Fibroblast of mammary gland (primary cell): ENCODE measurements around the gene RELN.
"Not testable (repeated sequence)": the region's sequence is repeated elsewhere in the genome, so short reads cannot be mapped to it uniquely, and the experiment has no call there.

ENCODE experiments used
- DNase-seq: peaks from one replicate; pipeline ENCODE4 v3.0.0-alpha.2; 2010; ENCODE audit warnings: low read depth
- H3K4me3 ChIP-seq: 2 replicates; pipeline ENCODE4 v1.5.1; 2011; ENCODE audit warnings: low read depth, mild to moderate bottlenecking, low read length, moderate library complexity; ENCODE audit not compliant: control insufficient read depth
- TF ChIP-seq, protein P1 (sequence below): conservative IDR thresholded peaks from 2 replicates; pipeline ENCODE4 v1.5.1; 2011; ENCODE audit warnings: low read depth, low read length, inconsistent platforms; ENCODE audit not compliant: control insufficient read depth, insufficient read depth

RELN gene

GRCh38 chr7:103521937-103522336, 467.5 kb downstream of the RELN start:
- H3K4me3 ChIP-seq: no peak overlapping the region
- no peak for DNase-seq
- TF ChIP-seq, protein P1, sequence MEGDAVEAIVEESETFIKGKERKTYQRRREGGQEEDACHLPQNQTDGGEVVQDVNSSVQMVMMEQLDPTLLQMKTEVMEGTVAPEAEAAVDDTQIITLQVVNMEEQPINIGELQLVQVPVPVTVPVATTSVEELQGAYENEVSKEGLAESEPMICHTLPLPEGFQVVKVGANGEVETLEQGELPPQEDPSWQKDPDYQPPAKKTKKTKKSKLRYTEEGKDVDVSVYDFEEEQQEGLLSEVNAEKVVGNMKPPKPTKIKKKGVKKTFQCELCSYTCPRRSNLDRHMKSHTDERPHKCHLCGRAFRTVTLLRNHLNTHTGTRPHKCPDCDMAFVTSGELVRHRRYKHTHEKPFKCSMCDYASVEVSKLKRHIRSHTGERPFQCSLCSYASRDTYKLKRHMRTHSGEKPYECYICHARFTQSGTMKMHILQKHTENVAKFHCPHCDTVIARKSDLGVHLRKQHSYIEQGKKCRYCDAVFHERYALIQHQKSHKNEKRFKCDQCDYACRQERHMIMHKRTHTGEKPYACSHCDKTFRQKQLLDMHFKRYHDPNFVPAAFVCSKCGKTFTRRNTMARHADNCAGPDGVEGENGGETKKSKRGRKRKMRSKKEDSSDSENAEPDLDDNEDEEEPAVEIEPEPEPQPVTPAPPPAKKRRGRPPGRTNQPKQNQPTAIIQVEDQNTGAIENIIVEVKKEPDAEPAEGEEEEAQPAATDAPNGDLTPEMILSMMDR: no peak

DNA sequence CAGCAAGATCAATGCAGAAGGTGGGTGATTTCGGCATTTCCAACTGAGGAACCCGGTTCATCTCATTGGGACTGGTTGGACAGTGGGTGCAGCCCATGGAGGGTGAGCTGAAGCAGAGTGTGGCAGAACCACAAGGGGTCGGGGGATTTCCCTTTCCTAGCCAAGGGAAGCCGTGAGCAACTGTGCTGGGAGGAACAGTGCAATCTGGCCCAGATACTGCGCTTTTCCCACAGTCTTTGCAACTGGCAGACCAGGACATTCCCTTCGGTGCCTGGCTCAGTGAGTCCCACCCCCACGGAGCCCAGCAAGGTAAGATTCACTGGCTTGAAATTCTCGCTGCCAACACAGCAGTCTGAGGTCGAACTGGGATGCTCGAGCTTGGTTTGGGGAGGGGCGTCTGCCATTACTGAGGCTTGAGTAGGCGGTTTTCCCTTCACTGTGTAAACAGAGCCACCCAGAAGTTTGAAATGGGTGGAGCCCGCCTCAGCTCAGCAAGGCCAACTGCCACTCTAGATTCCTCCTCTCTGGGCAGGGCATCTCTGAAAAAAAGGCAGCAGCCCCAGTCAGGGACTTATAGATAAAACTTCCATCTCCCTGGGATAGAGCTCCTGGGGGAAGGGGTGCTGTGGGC, 484.8 kb downstream of the RELN start:
- TF ChIP-seq, protein P1: no peak
- no peak overlapping the region for H3K4me3 ChIP-seq
- no peak for DNase-seq

- DNase-seq: no peak
- H3K4me3 ChIP-seq: no peak overlapping the region
- TF ChIP-seq, protein P1: no peak
These were observed 488.3 kb downstream of the RELN start for GRCh38 chr7:103501206-103501605.

DNA sequence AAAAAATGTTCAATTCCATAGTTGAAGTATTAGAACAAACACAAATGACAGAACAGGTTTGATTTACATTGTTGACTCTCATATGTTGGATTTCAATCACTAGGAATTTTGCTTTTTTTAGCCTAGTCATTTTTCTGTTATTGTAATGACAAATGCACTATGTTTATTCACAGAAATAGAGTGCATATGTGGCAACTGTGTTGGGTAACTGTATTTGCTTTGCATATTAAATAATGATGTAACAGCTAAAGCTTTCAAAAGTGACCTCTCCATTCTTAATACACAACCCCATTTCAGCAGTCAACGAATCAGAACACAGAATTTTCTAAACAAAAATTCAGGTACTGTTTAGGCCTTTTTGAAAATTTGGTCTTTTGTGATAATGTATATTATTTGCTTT, 489.5 kb downstream of the RELN start:
- TF ChIP-seq, protein P1: no peak
- no peak overlapping the region for H3K4me3 ChIP-seq
- DNase-seq: peak; percentile 34

DNA sequence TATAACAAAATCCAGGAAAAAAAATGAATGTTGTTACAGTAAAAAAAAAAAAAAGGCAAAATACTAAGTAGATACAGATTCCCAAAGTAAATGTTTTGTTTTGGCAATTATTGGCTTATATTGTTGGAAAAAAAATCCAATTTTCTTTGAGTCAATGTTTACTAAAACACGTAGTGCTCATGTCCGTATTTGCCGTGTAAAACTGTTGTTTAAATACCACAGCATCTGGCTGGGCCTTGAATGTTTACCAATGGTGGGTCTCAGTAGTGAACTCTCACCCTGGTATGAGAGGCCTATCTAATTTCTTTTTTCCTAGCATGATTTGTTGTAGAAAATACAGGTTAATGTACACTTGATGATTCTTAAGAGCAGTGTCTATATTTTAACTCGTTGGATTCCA, 502.0 kb downstream of the RELN start:
- no peak overlapping the region for H3K4me3 ChIP-seq
- no peak for DNase-seq
- TF ChIP-seq, protein P1: no peak

- not testable (repeated sequence) for H3K4me3 ChIP-seq, DNase-seq
These were observed 502.6 kb downstream of the RELN start for GRCh38 chr7:103486873-103487272.

- TF ChIP-seq, protein P1: no peak
- H3K4me3 ChIP-seq: no peak overlapping the region
- DNase-seq: no peak
These were observed 508.7 kb downstream of the RELN start for GRCh38 chr7:103480771-103481170.
